Measurements from ENCODE around the gene PCIF1.

PCIF1 gene

GRCh38 chr20:45904583-45905504, 29.6 kb upstream of the PCIF1 start:
- DNase-seq = no peak

- no peak for DNase-seq
Observed at GRCh38 chr20:45905505-45906079, 28.9 kb upstream of the PCIF1 start.

- DNase-seq = no peak
Observed at GRCh38 chr20:45907219-45907948, 27.1 kb upstream of the PCIF1 start.

- DNase-seq = no peak
Observed at GRCh38 chr20:45908084-45908483, 26.4 kb upstream of the PCIF1 start.

GRCh38 chr20:45909336-45909808, 25.1 kb upstream of the PCIF1 start:
- no peak for DNase-seq

- no peak for DNase-seq
Observed at GRCh38 chr20:45909817-45910669, 24.4 kb upstream of the PCIF1 start.

- peak; percentile 79 for DNase-seq
Observed at GRCh38 chr20:45910670-45911485, 23.6 kb upstream of the PCIF1 start.

GRCh38 chr20:45911486-45912343, 22.8 kb upstream of the PCIF1 start, which contains the start of gene PLTP:
Gene PLTP, minus strand, starts transcription at chr20:45912155. Its CDS starts 703 bp downstream, at chr20:45911452.
- DNase-seq = peak; percentile 61

GRCh38 chr20:45912344-45912682, 22.2 kb upstream of the PCIF1 start:
- DNase-seq = no peak

GRCh38 chr20:45913116-45913515, 21.4 kb upstream of the PCIF1 start:
- DNase-seq = no peak

- DNase-seq = no peak
Observed at GRCh38 chr20:45917790-45918141, 16.7 kb upstream of the PCIF1 start.

- DNase-seq = no peak
Observed at GRCh38 chr20:45918182-45918737, 16.2 kb upstream of the PCIF1 start.

GRCh38 chr20:45918779-45919537, 15.5 kb upstream of the PCIF1 start:
- no peak for DNase-seq

- no peak for DNase-seq
Observed at GRCh38 chr20:45919542-45920399, 14.7 kb upstream of the PCIF1 start.

- no peak for DNase-seq
Observed at GRCh38 chr20:45920462-45921336, 13.8 kb upstream of the PCIF1 start.

- DNase-seq = no peak
Observed at GRCh38 chr20:45921337-45922189, 12.9 kb upstream of the PCIF1 start.
